GM19452 (cell line): ENCODE data around the gene ZNF385C.
A peak's percentile ranks its signal among the peaks of the same experiment; 100 is the strongest.

Experiments used
- ATAC-seq: cut with Tn5 transposase; IDR thresholded peaks from one replicate; pipeline ENCODE4 v1.9.1; 2021; ENCODE audit not compliant: unreplicated experiment

The ZNF385C gene

DNA sequence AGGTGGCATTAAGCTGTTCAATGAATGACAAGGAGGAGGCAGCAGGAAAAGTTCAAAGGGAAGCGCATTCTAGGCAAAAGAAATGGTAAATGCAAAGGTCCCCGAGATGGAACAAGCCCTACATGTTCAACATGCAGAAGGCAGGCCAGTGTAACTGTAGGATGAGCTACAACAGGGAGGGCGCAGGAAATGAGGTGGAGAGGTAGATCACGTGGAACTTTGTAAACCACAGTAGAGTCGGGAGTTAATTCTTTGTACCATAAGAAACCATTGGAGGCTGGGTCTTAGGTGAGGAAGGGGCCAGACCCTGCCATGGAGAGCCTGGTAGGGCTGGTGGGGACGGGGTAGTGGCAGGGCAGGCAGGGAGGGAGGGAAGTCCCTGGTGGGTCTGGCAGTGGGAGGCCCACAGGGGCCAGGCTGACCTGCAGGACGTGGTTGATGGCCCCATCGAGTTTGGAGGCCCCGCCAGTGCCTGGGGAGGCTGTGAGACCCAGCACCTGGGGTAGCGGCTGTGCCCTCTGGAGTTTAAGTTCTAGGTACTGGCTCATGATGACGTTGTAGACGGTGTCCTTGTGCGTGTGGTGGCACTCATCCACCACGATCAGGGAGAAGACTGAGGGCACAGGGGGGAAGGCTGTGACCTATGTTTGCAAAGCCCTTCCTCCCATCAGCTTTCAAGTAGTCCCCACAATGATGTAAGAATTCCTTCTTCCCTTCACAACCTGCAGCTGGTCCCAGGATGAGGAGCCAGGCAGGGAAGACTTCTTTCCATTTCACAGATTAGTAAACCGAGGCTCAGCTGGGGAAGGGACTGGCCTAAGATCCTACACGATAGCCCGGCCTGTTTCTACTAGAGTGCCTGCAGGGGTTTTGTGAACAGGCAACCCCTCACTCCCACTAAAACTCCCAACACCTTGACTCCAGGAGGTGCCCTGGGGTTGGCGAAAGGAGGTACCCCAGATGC lies 12.3 kb upstream of the ZNF385C start:
- ATAC-seq: no peak

DNA sequence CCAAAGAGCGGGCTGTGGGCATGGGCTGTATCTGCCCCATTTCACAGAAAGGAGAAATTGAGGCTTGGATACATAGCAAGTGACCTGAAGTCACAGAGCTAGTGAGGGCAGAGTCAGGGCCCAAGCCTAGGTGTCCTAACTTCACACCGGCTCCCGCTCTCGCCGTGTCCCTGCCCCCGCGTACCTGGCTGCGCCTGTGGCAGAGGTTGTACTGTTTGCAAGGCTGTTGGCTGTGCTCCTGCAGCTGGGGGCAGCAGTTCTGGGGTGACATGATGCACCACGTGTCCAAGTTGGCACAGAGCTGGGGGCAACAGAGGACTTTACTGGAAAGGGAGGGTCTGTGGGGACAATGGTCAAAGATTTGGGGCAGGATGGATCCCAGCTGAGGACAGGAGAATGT lies 10.8 kb upstream of the ZNF385C start:
- no peak for ATAC-seq

DNA sequence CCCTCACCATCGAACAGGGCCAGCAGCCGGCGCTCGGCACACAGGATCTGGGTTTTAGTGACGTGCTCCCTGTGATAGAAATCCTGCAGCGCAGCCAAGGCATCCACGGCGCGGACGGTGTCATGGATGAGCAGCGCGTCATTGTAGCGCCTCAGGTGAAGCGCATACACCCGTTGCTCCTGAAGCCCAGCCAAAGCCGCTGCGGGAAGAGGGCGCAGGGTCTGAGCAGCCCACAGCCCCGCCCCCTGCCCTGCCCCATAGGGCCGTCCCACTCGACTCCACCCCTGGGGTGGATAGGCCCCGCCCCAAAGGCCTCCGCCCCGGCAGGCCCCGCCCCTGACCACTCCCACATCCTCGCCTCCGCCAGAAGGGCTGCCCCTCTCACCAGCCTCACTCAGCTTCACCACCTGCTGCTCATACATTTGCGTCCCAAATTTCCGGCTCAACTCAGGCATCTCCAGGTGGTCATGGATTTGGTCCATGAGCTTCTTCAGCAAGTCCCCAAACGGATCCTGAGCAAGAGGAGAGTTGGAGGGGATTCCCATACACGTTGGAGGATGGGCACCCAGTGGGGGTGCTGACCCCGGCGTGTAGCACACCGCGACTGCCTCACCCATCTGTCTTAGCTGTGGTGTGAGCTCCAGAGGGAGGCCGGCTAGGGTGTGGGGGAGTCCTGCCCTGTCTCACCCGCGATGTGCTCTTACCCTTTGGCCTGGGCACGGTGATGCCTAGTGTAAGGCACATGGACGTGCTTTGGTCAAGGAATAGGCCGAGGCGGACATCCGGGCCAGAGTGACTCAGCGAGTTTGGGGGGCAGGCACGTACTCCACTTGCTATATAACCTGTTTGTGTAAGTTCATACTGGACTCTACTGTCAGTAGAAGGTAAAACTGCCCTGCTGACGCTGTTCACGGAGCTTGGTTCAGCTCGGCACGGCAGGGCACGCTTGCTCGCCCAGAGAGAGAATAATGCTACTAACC lies 9.6 kb upstream of the ZNF385C start:
- ATAC-seq: peak; percentile 66

DNA sequence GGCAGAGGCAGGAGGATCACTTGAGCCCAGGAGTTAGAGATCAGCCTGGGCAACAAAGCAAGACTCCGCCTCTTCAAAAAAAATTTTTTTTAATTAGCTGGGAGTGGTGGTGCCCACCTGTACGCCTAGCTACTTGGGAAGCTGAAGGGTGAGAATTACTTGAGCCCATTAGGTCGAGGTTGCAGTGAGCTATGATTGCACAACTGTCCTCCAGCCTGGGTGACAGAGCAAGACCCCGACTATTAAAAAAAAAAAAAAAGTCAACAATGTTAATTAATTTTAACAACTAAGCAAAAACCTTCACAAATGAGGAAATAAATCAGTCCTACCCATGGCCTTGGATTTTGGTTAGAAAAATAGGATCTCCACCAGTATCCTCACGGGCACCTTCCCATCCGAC lies 8.9 kb upstream of the ZNF385C start:
- no peak for ATAC-seq

DNA sequence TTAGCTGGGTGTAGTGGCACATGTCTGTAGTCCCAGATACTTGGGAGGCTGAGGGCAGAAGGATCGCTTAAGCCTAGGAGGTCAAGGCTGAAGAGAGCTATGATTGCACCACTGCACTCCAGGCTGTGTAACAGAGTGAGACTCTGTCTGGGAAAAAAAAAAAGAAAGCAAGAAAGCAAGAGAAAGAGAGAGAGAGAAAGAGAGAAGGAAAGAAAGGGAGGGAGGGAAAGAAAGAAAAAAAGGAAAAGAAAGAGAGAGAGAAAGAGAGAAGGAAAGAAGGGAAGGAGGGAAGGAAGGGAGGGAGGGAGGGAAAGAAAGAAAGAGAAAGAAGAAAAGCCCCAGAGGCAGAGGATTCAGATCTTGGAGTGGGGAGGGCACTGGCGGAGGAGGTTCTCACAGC lies 7.7 kb upstream of the ZNF385C start:
- ATAC-seq: no peak

GRCh38 chr17:42104264-42104663 lies 6.0 kb upstream of the ZNF385C start:
- ATAC-seq: no peak

- no peak for ATAC-seq
Observed at GRCh38 chr17:42103221-42103954, 5.1 kb upstream of the ZNF385C start.

DNA sequence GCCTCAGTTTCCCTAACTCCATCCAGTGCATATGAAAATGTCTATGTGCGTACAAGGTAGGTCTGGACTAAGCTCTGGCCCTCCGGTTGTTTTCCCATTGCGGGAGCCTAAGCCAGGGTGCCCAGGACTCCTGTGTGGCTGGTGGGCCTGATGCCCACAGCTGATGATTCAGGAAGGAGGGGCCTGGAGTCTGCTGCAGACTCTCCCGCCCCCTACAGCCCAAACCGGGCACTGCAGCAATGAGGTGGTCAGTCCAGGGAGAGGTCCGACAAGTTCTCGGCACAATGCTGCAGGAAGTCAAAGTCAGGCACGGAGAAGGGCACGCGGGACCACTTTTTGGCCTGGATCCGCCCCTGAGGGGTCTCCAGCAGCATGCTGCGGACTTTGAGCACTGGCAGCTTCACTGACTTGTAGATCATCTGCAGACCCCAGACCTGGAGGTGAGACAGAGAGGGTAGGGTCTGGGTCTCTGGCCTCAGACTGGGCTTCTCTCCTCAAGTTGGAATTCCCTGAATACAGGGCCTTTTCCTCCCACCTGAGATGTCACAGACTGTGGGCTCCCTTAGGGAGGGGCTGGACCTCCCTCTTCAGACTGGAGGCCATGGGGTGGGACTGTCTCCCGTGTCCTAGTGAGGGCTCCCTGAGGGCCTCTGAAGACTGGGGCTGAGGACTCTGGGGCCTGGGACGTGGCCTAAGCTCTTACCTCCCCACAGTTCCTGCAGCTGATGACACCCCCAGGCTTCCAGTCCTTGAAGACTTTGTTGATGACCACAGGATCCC lies 3.4 kb upstream of the ZNF385C start:
- ATAC-seq: no peak

DNA sequence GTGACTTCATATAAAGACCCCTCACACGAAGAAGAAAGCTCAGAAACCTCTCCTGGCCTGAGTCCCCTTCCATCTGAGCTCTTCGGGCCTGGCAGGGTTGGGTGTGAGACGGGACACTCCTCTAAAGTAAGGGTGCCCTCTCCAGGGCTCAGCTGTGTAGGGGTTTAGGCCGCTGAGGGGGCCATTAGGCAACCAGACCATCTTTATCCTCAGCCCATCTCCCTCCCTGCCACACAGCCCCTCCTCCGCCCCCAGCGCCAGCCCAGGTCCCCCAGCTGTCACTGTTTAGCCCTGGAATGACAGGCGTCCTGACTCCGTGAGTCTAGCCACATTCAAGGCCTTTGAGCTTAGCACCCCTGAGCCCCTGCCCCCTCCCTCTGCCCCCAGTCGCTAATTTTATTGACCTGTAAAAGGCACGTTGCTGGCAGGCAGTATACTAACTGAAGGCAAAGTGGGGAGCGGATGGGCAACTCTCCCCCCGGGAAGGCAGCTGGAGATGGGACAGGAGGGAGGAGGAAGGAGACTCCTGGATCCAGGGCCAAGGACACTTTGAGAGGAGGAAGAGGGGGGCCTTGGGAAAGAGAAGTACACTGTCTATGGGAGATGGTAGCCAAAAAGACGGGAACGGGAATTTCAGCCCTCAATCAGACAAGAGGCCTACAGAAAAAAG lies 592 bp upstream of the ZNF385C start:
- ATAC-seq: no peak

DNA sequence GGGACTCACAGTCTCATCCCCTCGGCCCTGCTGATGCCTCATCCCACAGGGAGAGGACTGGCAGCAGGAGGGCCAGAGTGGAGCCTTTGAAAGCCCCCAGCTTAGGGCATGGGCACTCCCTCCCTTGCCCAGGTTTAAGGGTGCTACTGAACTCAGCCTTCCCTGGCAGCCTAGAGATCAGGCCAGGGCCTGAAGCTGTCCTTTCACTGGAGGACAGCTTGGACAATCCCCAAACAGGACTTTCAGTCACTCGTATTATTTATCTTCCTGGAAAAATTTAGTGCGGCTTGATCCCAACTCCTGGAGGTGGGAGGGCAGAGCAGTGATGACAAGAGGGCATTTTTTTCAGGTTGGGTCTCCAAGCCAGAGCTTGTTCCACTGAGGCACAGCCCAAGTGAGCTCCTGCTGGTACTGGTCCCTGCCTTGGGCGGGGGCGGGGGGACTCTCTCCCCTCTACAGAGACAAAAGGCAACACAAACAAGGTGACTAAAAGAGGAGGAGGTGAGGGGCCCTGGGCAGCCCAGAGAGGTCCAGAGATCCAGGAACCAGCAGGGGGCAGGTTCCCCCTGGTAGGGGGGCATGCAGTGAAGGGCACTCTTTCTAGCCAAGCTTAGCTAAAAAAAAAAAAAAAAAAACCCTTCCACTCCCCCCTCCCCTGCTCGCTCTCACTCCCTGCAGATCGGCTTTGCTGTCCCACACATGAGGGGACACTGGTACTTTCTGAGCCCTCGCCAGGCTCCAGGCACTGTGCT lies 1.7 kb downstream of the ZNF385C start:
- ATAC-seq: no peak

DNA sequence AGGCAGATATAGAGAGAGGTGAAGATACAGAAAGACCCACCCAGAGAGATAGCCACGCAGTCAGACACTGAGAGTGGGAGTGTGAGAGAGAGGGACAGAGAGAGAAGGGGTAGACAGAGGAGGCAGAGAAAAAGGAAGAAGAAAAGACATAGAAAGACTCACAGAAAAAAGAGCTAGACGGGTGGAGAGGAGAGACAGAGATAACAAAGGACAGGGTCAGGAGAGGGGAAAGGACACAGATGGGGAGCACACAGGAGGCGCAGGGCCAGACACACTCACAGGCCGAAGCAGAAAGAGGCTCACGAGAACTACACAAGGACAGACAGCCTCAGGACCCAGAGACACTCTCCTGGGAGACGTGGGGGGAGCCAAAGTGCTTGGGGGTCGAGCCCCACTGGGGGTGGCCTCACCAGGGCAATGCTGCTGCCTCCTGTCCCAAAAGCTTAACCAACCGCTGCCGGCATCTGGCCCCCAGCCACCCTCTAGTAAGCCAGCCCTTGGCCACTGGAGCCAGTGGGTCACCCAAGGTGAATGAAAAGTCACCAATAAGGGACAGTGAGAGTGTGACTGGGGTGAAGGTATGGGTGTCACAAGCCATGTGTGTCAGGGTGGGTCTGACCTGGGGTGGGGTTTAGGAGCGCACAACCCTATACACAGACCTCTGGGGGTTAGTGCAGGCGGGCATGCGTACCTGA lies 3.8 kb downstream of the ZNF385C start:
- no peak for ATAC-seq

DNA sequence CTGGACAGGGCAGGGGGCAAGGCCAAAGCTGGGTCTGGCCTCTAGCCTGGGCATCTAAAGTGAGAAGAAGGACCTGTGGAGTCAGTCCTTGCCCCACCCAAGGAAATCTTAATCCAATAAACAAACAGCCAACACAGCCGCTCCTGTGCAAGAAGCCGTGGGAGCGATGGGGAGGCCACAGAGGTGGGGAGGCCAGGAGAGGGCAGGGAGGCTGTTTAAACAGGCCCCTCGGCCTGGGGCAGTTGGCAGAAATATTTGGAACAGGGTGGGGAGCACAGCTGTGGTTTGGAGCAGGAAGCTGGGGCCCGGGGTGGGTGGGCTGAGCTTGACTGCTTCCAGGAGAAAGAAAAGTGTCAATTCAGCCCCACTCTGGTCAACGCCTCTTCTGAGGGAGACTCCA lies 5.3 kb downstream of the ZNF385C start:
- no peak for ATAC-seq

DNA sequence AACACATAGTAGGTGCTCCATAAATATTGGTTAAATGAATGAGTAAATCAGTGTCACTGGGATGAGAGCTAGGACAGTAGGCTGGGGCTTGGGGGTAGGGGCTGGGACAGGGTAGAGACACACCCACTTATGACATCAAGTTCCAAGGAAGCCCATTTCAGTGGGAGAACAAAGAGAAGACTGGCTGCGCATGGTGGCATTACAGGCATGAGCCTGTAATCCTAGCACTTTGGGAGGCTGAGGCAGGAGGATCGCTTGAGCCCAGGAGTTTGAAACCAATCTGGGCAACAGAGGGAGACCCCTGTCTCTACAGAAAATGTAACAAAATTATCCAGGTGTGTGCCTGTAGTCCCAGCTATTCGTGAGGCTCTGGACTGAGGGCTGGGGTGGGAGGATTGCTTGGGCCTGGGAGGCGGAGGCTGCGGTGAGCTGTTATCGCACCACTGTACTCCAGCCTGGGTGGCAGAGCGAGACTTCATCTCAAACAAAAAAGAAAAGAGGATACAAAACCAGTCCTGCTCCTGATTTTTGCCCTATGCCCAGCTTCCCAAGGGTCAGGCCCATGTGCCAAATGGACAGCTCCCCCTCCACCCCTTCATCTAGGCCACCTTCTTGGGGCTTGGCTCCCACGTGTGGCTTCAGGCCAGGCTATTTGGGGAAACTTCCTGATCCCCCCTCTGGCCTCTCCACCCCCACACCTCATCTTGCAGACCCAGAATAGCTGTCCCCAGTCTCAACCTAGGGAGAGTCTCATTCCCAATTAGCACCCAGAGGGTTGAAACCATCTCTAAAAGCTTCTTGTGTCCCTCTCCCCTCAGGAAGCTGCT lies 7.1 kb downstream of the ZNF385C start:
- ATAC-seq: no peak

DNA sequence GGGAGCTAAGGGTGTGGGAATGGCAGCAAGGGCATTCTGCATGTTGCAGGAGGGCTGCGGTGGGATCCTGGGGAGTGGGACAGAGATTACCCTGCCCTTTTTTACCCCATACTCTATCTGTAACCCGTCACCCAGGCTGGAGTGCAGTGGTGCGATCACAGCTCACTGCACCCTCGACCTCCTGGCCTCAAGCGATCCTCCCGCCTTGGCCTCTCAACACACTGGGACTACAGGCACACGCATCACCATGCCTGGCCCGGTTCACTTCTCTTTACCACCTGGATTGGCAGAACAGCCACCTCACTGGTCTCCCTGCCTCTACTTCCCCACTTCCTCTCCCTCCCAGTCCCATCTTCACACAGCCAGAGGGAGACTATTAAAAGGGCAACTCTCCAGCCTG lies 9.5 kb downstream of the ZNF385C start:
- no peak for ATAC-seq

- ATAC-seq: no peak
Observed at GRCh38 chr17:42087736-42088705, 10.3 kb downstream of the ZNF385C start.

GRCh38 chr17:42087042-42087701 lies 11.1 kb downstream of the ZNF385C start:
- no peak for ATAC-seq
